B cell (primary cell): ENCODE results near the gene RER1. TPM values are rescaled to one million over a fixed set of nuclear protein-coding genes. Genes with fewer than 3 reads are reported as not detected.

Experiments
- ATAC-seq: fragments of 200-7000 bp; cut with Tn5 transposase; one replicate; pipeline ENCODE4 v1.10.0; 2021; ENCODE audit warnings: low read depth, mild to moderate bottlenecking, moderate number of reproducible peaks, moderate library complexity
- CTCF ChIA-PET: fragments of 350-600 bp; sonication (Branson Sonifier 250); formaldehyde crosslinking; loops from one replicate; lab custom pipeline; 2021; ENCODE audit warnings: antibody characterized with exemption, inconsistent platforms; lab: Charles Lee
- POLR2A ChIA-PET: fragments of 350-600 bp; sonication (Branson Sonifier 250); formaldehyde crosslinking; loops from one replicate; lab custom pipeline; 2021; ENCODE audit warnings: antibody characterized with exemption; lab: Charles Lee
- DNase-seq: peaks from one replicate; pipeline ENCODE4 v3.0.0; 2013
- H2AFZ ChIP-seq: 2 replicates; pipeline ENCODE4 v1.6.1; 2012; ENCODE audit warnings: mild to moderate bottlenecking, low read depth, low read length; ENCODE audit not compliant: insufficient read depth, poor library complexity, severe bottlenecking
- H3K27ac ChIP-seq, 2 donors: 1 replicate in 1 of 2; 2 replicates in 1 of 2; pipeline ENCODE4 v1.5.1; 2012 to 2013; ENCODE audit warnings: low read length in 2 of 2, mild to moderate bottlenecking in 2 of 2, moderate library complexity in 1 of 2
- H3K27me3 ChIP-seq, 4 experiments: fragments of 200-600 bp in 1 of 4; sonication (generic) in 1 of 4; replicated peaks in 1 of 4; 1 replicate in 2 of 4; 2 replicates in 2 of 4; pipeline versions ENCODE4 v1.6.1 to v1.7.0; 2013 to 2016; ENCODE audit warnings: low read length in 3 of 4, mild to moderate bottlenecking in 2 of 4, mixed read lengths in 1 of 4, moderate library complexity in 1 of 4; ENCODE audit not compliant: insufficient read depth in 4 of 4, control insufficient read depth in 3 of 4; ENCODE audit errors: control extremely low read depth in 1 of 4
- H3K36me3 ChIP-seq, 2 experiments: replicated peaks in 1 of 2; 1 replicate in 1 of 2; 2 replicates in 1 of 2; pipeline versions ENCODE4 v1.6.1 to v1.7.1; 2013; ENCODE audit warnings: low read length in 1 of 2; ENCODE audit not compliant: insufficient read depth in 2 of 2, control insufficient read depth in 1 of 2; ENCODE audit errors: control extremely low read depth in 1 of 2, extremely low read depth in 1 of 2
- H3K4me1 ChIP-seq, 2 donors: fragments of 200-600 bp in 1 of 2; sonication (generic) in 1 of 2; 1 replicate in 1 of 2; 2 replicates in 1 of 2; pipeline versions ENCODE4 v1.5.1 to v1.6.1; 2013 to 2017; ENCODE audit warnings: low read length in 2 of 2; ENCODE audit not compliant: control insufficient read depth in 2 of 2, insufficient read depth in 2 of 2
- H3K4me2 ChIP-seq: replicated peaks from 2 replicates; pipeline ENCODE3; 2012; ENCODE audit warnings: mild to moderate bottlenecking, low read depth, low read length; ENCODE audit not compliant: poor library complexity, severe bottlenecking
- H3K4me3 ChIP-seq, 5 experiments: fragments of 200-600 bp in 1 of 5; sonication (generic) in 1 of 5; 1 replicate in 3 of 5; 2 replicates in 2 of 5; pipeline versions ENCODE4 v1.5.1 to v1.7.0; 2011 to 2016; ENCODE audit warnings: low read length in 4 of 5, mild to moderate bottlenecking in 4 of 5, low read depth in 2 of 5, control low read depth in 1 of 5, moderate library complexity in 1 of 5; ENCODE audit not compliant: insufficient read depth in 1 of 5; ENCODE audit errors: control extremely low read depth in 1 of 5, extremely low read depth in 1 of 5
- H3K79me2 ChIP-seq: fragments of 200-600 bp; sonication (generic); one replicate; pipeline ENCODE4 v1.6.0; 2016; ENCODE audit warnings: low read length; ENCODE audit not compliant: control insufficient read depth, insufficient read depth
- H3K9ac ChIP-seq: fragments of 200-600 bp; sonication (generic); 2 replicates; pipeline ENCODE4 v1.6.1; 2017; ENCODE audit warnings: mild to moderate bottlenecking, low read length, moderate library complexity
- H3K9me3 ChIP-seq, 3 donors: one replicate each; pipeline versions ENCODE4 v1.6.1 to v1.7.1; 2013; ENCODE audit warnings: low read length in 2 of 3; ENCODE audit not compliant: control insufficient read depth in 2 of 3, insufficient read depth in 1 of 3; ENCODE audit errors: control extremely low read depth in 1 of 3
- H4K20me1 ChIP-seq: 2 replicates; pipeline ENCODE4 v1.6.0; 2012; ENCODE audit warnings: mild to moderate bottlenecking, low read length; ENCODE audit not compliant: insufficient read depth, control insufficient read depth, poor library complexity, severe bottlenecking
- H3K27ac Mint-ChIP-seq: one replicate; pipeline ENCODE4 v1.8.0; 2021; ENCODE audit warnings: mixed read lengths
- H3K27me3 Mint-ChIP-seq: one replicate; pipeline ENCODE4 v1.8.0; 2021; ENCODE audit warnings: mixed read lengths
- H3K4me1 Mint-ChIP-seq: one replicate; pipeline ENCODE4 v1.8.0; 2021; ENCODE audit warnings: mixed read lengths
- H3K4me3 Mint-ChIP-seq: one replicate; pipeline ENCODE4 v1.8.0; 2021; ENCODE audit warnings: mixed read lengths
- H3K9me3 Mint-ChIP-seq: one replicate; pipeline ENCODE4 v1.8.0; 2022; ENCODE audit warnings: mixed read lengths; ENCODE audit not compliant: insufficient read depth
- CTCF ChIP-seq: fragments of 200-600 bp; IDR thresholded peaks from one replicate; pipeline ENCODE4 v1.8.0; 2022; ENCODE audit warnings: antibody characterized with exemption, mild to moderate bottlenecking
- EZH2 ChIP-seq: IDR thresholded peaks from 2 replicates; pipeline ENCODE4 v1.6.1; 2012; ENCODE audit warnings: borderline replicate concordance, low read depth, mild to moderate bottlenecking, moderate library complexity, low read length; ENCODE audit not compliant: insufficient read depth, poor library complexity, severe bottlenecking
- WGBS: methylation state at CpG from one replicate; pipeline ENCODE4 v1.1.5; 2013; ENCODE audit warnings: missing lambda C conversion rate; ENCODE audit not compliant: insufficient coverage; 5-methylcytosine and 5-hydroxymethylcytosine counted together
- intact Hi-C: fragments of 100-400 bp; cut with micrococcal nuclease; formaldehyde crosslinking; loops from one replicate; pipeline ENCODE4 v1.10.0; 2022
- polyA plus RNA-seq: library from polyadenylated mRNA; depleted of rRNA; stranded (reverse); fragments of >200 nt; gene quantifications from 2 replicates; pipeline ENCODE4 v1.2.3, GENCODE V29; 2012
- total RNA-seq, 2 donors: library from RNA; stranded (reverse); fragments of 120-200 nt in 1 of 2; gene quantifications; 1 replicate in 1 of 2; 2 replicates in 1 of 2; pipeline versions ENCODE4 v1.2.3 to v1.2.4, GENCODE V29; 2013 to 2022

The RER1 gene
- total and polyA plus RNA-seq, 2 donors (not counting 1 experiment from before 2014, with no cell fraction given) = 78.5 to 118 TPM

- Mint-ChIP-seq H3K4me1 (no peaks in the 10 kb centered on the region), H3K4me3 (no peak overlapping the region), H3K9me3 (no peaks in the 10 kb centered on the region), H3K27me3 (no peaks in the 10 kb centered on the region), H3K27ac (no peak overlapping the region)
- Histone ChIP-seq H4K20me1 (no peaks in the 10 kb centered on the region), H3K79me2 (no peaks in the 10 kb centered on the region), H3K4me1 (no peaks in the 10 kb centered on the region), H3K27me3 (no peaks in the 10 kb centered on the region), H3K27ac (no peak overlapping the region), H3K36me3 (no peaks in the 10 kb centered on the region), H2AFZ (no peak overlapping the region), H3K9me3 (no peaks in the 10 kb centered on the region), H3K4me3 (no peak overlapping the region), H3K9ac (no peak overlapping the region), H3K4me2 (no peak overlapping the region)
- ATAC-seq (no peak), DNase-seq (no peak)
- POLR2A ChIA-PET = no interaction called here
- CTCF ChIA-PET = interaction anchor here (1.7 kb wide), 1 partner anchor 30 kb away, joined by 4 read pairs; no protein-coding TSS in a partner anchor
- intact Hi-C loops = no loop called here
- 94% methylated on average over 7 of the region's 8 CpGs for WGBS
- TF ChIP-seq EZH2 (no peak), CTCF (no peak)
Measured at GRCh38 chr1:2351723-2352122, 39.9 kb upstream of the RER1 start.

DNA sequence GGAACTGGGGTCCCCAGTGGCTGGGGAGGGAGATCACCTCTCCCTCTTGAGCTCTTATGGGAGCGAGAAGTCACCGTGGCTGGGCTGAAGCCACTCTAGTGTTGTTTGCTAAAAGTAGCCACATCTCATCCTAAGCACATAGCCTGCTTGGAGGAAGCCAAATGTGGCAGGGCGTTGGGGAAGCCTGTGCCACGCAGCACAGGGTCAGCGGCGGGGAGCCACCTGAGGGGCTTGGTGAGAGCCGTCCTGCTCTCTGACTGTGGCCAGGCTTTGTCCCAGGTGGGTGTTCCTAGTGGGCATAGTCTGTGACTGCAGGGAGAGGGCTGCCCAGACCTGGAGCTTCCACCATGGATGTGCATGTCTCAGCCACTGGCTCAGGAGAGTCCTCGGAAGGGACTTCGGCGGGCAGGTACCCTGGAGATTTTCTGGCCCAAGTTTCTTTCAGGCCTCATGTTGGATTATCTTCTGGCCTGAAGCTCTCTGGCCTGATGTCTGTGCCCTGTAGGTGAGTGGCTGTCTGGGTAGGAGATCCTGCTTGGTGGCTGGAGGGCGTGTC lies 39.2 kb upstream of the RER1 start:
- no peak overlapping the region for H3K27ac Mint-ChIP-seq
- Histone ChIP-seq H3K27ac (no peak overlapping the region), H3K9me3 (no peaks in the 10 kb centered on the region), H3K9ac (no peak overlapping the region), H3K27me3 (no peaks in the 10 kb centered on the region), H3K79me2 (no peaks in the 10 kb centered on the region), H3K36me3 (no peaks in the 10 kb centered on the region), H4K20me1 (no peaks in the 10 kb centered on the region), H3K4me1 (no peaks in the 10 kb centered on the region), H2AFZ (no peak overlapping the region), H3K4me2 (no peak overlapping the region), H3K4me3 (no peak overlapping the region)
- CTCF ChIA-PET = interaction anchor here (1.7 kb wide), 1 partner anchor 29 kb away, joined by 4 read pairs; no protein-coding TSS in a partner anchor
- intact Hi-C loops = no loop called here
- H3K4me1 Mint-ChIP-seq = no peaks in the 10 kb centered on the region
- no peaks in the 10 kb centered on the region for H3K9me3 Mint-ChIP-seq
- DNase-seq (no peak), ATAC-seq (no peak)
- no peaks in the 10 kb centered on the region for H3K27me3 Mint-ChIP-seq
- H3K4me3 Mint-ChIP-seq = no peak overlapping the region
- 91% methylated on average over 11 of the region's 11 CpGs for WGBS
- TF ChIP-seq CTCF = no peak
- TF ChIP-seq EZH2 = no peak
- POLR2A ChIA-PET = no interaction called here
